Psoas muscle (tissue), 8 donors: Measurements from ENCODE around the gene PCBP3. TPM values are rescaled to one million over a fixed set of nuclear protein-coding genes. Genes with fewer than 3 reads are reported as not detected.
A peak's percentile ranks its signal among the peaks of the same experiment; 100 is the strongest.

Experiments
- ATAC-seq, 4 donors: fragments of 200-7000 bp; cut with Tn5 transposase; one replicate each; pipeline ENCODE4 v1.9.1; 2020; ENCODE audit warnings: moderate library complexity in 3 of 4, mild to moderate bottlenecking in 2 of 4
- DNase-seq, 2 donors: peaks; one replicate each; pipeline ENCODE4 v3.0.0-alpha.2; 2020
- H3K27ac ChIP-seq: fragments of 200-600 bp; one replicate; pipeline ENCODE4 v1.8.0; 2022
- H3K27me3 ChIP-seq, 3 donors: fragments of 200-600 bp in 1 of 3; one replicate each; pipeline versions ENCODE4 v1.6.1 to v1.8.0; 2013 to 2022; ENCODE audit warnings: low read length in 2 of 3, mild to moderate bottlenecking in 2 of 3, moderate library complexity in 1 of 3; ENCODE audit not compliant: insufficient read depth in 3 of 3
- H3K36me3 ChIP-seq, 2 donors: fragments of 200-600 bp in 1 of 2; one replicate each; pipeline versions ENCODE4 v1.6.1 to v1.8.0; 2013 to 2022; ENCODE audit warnings: low read depth in 1 of 2, mild to moderate bottlenecking in 1 of 2, moderate library complexity in 1 of 2; ENCODE audit not compliant: insufficient read depth in 1 of 2
- H3K4me1 ChIP-seq: fragments of 200-600 bp; one replicate; pipeline ENCODE4 v1.8.0; 2022
- H3K4me3 ChIP-seq: fragments of 200-600 bp; one replicate; pipeline ENCODE4 v1.8.0; 2022; ENCODE audit warnings: mild to moderate bottlenecking
- H3K9me3 ChIP-seq: fragments of 200-600 bp; one replicate; pipeline ENCODE4 v1.8.0; 2022
- WGBS, 3 donors: extraction: QIAGEN DNeasy Blood & Tissue Kit; methylation state at CpG; one replicate each; pipeline versions ENCODE4 v1.1.6 to v1.1.7; 2013; 5-methylcytosine and 5-hydroxymethylcytosine counted together
- intact Hi-C, 2 donors: fragments of 100-400 bp; cut with DNase I; formaldehyde crosslinking; loops; one replicate each; pipeline versions ENCODE4 v1.11.0 to v1.14.2; 2022
- polyA plus RNA-seq, 3 donors: library from polyadenylated mRNA; stranded (reverse); fragments of 200-250 nt; gene quantifications; one replicate each; pipeline ENCODE4 v1.2.3, GENCODE V29; 2013
- total RNA-seq, 4 donors: library from RNA; stranded (reverse); fragmentation: NEBNext Ultra II Directional in 2 of 4; extraction: Animal tissue kit (Norgen Biotek cat#: 25700) in 2 of 4; gene quantifications; one replicate each; pipeline versions ENCODE4 v1.2.1 to v1.2.4, GENCODE V29; 2021 to 2023
- TF ChIP-seq, protein P1 (sequence below): fragments of 200-600 bp; IDR thresholded peaks from one replicate; pipeline ENCODE4 v1.8.0; 2022; ENCODE audit warnings: antibody characterized with exemption
- donor health status: healthy with polysubstance abuse.
- donor health status: DM: no; HTN: no; CAD: no; lungs with moderate emphysema.
- donor health status: Bipolar disorder and iron deficiency.
- donor health status: healthy.
- donor health status: DM: yes; HTN: yes; CAD: no.
- donor health status: DM: no; HTN: no; CAD: no.
- donor health status: DM: no; HTN: no; CAD: no.
- donor health status: DM: yes; HTN: yes; CAD: no.

The PCBP3 gene
- total and polyA plus RNA-seq, 7 donors: 0.10 to 0.91 (median 0.33) TPM; not detected in 1

DNA sequence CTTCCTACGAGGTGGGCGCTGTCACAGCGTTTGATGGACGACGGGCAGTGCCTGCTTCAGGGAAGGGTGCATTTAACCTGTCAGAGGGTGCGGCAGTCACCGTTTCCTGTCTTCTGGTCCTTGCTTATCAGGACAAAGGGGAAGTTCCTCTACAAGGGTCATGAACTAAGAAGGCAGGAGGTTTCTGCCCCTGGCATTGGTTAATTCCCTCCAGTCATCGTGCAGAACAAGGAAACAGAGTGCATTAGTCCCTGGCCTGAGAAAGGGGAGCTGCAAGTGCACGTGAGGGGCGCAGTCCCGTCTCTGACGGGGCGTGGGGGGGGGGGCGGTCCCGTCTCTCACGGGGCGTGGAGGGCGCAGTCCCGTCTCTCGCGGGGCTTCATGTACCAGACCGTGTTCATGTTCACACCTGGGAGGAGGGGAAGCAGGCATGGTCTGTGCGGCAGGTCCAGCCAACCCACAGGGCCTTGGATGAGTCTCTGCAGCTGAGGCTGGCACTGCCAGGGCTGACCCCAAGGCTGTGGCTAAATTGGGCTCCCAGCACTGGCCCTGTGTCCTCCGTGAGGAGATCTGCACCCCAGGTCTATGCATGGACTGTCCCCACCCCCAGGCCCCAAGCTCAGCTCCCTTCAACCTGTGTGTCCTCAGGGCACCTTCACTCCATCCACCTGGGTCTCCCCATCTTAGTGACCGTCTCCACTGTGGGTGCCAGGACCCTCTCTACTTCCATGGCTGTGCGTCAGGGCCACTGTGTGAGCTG lies 248.8 kb downstream of the PCBP3 start:
- ATAC-seq (no peak), DNase-seq (peak; percentile 1 to 64)
- WGBS, 3 donors: 50 to 63% (median 60%) methylated on average over 26 of the region's 26 CpGs
- Histone ChIP-seq H3K27me3 (peaks cover 0 to 48% (median 5%) of the 10 kb centered on the region in 3 donors), H3K36me3 (no peaks in the 10 kb centered on the region), H3K27ac (no peak overlapping the region), H3K4me1 (no peaks in the 10 kb centered on the region), H3K4me3 (no peak overlapping the region), H3K9me3 (no peaks in the 10 kb centered on the region)
- TF ChIP-seq, protein P1, sequence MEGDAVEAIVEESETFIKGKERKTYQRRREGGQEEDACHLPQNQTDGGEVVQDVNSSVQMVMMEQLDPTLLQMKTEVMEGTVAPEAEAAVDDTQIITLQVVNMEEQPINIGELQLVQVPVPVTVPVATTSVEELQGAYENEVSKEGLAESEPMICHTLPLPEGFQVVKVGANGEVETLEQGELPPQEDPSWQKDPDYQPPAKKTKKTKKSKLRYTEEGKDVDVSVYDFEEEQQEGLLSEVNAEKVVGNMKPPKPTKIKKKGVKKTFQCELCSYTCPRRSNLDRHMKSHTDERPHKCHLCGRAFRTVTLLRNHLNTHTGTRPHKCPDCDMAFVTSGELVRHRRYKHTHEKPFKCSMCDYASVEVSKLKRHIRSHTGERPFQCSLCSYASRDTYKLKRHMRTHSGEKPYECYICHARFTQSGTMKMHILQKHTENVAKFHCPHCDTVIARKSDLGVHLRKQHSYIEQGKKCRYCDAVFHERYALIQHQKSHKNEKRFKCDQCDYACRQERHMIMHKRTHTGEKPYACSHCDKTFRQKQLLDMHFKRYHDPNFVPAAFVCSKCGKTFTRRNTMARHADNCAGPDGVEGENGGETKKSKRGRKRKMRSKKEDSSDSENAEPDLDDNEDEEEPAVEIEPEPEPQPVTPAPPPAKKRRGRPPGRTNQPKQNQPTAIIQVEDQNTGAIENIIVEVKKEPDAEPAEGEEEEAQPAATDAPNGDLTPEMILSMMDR: no peak
- intact Hi-C loops: no loop called here

GRCh38 chr21:45892916-45893739 lies 249.6 kb downstream of the PCBP3 start:
- no peaks in the 10 kb centered on the region for H3K4me1 ChIP-seq
- no peak overlapping the region for H3K4me3 ChIP-seq
- H3K36me3 ChIP-seq: no peaks in the 10 kb centered on the region
- H3K27me3 ChIP-seq: peaks cover 0 to 40% (median 5%) of the 10 kb centered on the region in 3 donors
- no peaks in the 10 kb centered on the region for H3K9me3 ChIP-seq
- ATAC-seq (no peak), DNase-seq (peak; percentile 1 to 32)
- TF ChIP-seq, protein P1: no peak
- 36 to 49% (median 45%) methylated on average over 11 of the region's 11 CpGs for WGBS, 3 donors
- H3K27ac ChIP-seq: no peak overlapping the region
- intact Hi-C loops: no loop called here

GRCh38 chr21:45893740-45894449 lies 250.4 kb downstream of the PCBP3 start:
- TF ChIP-seq, protein P1: no peak
- Histone ChIP-seq H3K4me1 (no peaks in the 10 kb centered on the region), H3K27me3 (peaks cover 0 to 33% (median 5%) of the 10 kb centered on the region in 3 donors), H3K36me3 (no peaks in the 10 kb centered on the region), H3K4me3 (no peak overlapping the region), H3K9me3 (no peaks in the 10 kb centered on the region), H3K27ac (no peak overlapping the region)
- ATAC-seq (peak in 2 of 4 donors; percentile 36 to 37), DNase-seq (peak; percentile 22 to 25)
- WGBS, 3 donors: 23 to 33% (median 24%) methylated on average over 16 of the region's 16 CpGs
- intact Hi-C loops: no loop called here

- TF ChIP-seq, protein P1: no peak
- intact Hi-C loops: no loop called here
- DNase-seq (peak; percentile 68 to 73), ATAC-seq (peak in 3 of 4 donors; percentile 44 to 60 (median 58))
- Histone ChIP-seq H3K4me1 (no peaks in the 10 kb centered on the region), H3K27me3 (peaks cover 0 to 32% (median 5%) of the 10 kb centered on the region in 3 donors), H3K4me3 (no peak overlapping the region), H3K36me3 (no peaks in the 10 kb centered on the region), H3K9me3 (no peaks in the 10 kb centered on the region), H3K27ac (no peak overlapping the region)
- WGBS, 3 donors: 21 to 47% (median 23%) methylated on average over 9 of the region's 9 CpGs
These were observed 250.9 kb downstream of the PCBP3 start for GRCh38 chr21:45894450-45894825.
